Measurements from ENCODE around the gene SLC5A8.

GRCh38 chr12:101111441-101111840 is 98.6 kb downstream of the SLC5A8 start:
- TF ChIP-seq EP300 (IDR thresholded peaks at IDR 0.05) (no peak), CTCF (IDR thresholded peaks at IDR 0.05) (no peak)

Measured in ovary (tissue), 3 donors.